HG03103 (cell line): ENCODE measurements around the gene KCNE5.
"Not testable (repeated sequence)": the region's sequence is repeated elsewhere in the genome, so short reads cannot be mapped to it uniquely, and the experiment has no call there.

ENCODE experiments used
- ATAC-seq: cut with Tn5 transposase; IDR thresholded peaks from one replicate; pipeline ENCODE4 v1.9.1; 2021; ENCODE audit warnings: low read depth; ENCODE audit not compliant: unreplicated experiment

The KCNE5 gene

GRCh38 chrX:109619771-109620170 lies 5.2 kb downstream of the KCNE5 start:
- ATAC-seq: no peak

GRCh38 chrX:109614951-109615350 lies 10.0 kb downstream of the KCNE5 start:
- no peak for ATAC-seq

- ATAC-seq: no peak
Observed at GRCh38 chrX:109601486-109601885, 23.5 kb downstream of the KCNE5 start.

DNA sequence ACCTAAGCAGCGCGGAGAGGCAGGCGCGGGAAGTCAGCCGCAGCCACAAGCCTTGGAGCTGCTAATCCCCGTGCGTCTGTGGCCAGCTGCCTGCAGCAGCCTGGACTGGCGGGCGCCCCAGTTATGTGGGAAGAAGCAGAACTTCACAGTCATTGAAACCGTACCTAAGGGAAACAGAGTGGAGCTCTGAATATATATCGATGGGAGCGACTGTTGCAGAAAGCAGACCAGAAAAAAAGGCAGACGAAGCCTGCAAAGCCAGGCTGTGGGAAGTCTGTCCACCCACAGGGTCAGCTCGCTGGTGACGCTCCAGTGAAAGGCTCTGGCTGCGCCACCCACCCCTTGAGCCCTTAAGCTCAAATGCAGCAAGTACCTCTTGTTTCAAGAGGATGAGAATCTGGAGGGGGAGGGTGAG lies 24.7 kb downstream of the KCNE5 start:
- ATAC-seq: no peak

DNA sequence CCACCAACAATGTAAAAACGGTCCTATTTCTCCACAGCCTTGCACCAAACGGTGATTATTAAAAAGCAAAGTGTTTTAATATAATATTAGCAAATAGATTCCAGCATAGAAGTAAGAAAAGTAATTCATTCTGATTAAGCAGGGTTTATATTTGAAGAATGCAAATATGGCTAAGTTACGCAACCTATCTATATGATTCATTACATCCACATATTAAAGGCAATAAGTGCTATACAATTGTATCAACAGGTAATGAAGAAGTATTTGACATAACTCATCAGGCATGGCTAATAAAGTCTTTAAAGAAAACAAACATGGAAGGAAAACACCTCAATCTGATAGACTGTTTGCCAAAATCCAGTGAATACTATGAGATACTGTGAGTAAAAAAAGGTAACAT lies 29.0 kb downstream of the KCNE5 start:
- ATAC-seq: no peak

- ATAC-seq: no peak
Observed at GRCh38 chrX:109590176-109590575, 34.8 kb downstream of the KCNE5 start.

DNA sequence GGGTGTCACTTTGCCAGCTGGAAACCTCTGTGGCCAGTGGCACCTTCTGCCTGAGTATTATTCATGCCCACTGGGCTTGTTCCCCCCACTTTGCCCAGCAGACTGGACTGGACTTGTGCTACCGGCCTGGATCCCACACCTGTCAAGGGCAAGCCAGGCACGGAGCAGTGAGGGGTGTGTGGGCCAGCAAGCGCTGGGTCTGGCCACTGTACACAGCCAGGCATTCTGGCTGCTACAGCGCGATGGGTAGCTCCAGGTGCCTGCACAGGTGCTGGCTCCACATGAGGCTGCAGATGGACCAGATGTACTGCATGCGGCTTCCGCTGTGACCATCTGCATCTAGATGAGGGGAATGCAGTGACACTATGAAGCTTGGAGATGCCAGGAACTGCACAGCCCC lies 39.5 kb downstream of the KCNE5 start:
- no peak for ATAC-seq

DNA sequence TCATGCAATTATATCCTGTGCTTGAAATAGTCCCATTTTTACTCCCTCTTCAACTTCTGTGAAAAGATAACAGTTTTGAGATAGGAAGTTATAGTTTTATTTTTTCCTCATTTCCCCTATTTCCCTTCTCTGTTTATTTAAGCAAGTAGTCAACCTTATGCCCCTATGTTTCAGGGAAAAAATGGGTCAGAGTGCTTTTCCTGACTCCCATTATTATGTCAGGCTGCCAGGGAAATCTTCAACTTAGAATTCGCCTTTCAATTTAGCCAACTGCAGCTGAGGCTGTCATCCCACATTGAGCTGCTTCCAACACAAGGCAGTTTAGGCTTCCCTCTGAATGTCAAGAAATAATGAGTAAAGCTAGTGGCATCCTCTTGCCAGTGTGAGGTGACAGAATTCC lies 46.1 kb downstream of the KCNE5 start:
- no peak for ATAC-seq

GRCh38 chrX:109577055-109577454 lies 47.9 kb downstream of the KCNE5 start:
- ATAC-seq: no peak

DNA sequence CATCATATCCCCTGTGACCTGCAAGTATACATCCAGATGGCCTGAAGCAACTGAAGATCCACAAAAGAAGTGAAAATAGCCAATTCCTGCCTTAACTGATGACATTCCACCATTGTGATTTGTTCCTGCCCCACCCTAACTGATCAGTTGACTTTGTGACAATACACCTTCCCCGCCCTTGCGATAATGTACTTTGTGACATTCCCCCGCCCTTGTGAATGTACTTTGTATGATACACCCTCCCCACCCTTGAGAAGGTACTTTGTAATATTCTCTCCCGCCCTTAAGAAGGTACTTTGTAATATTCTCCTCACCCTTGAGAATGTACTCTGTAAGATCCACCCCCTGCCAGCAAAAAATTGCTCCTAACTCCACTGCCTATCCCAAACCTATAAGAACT lies 48.9 kb downstream of the KCNE5 start:
- ATAC-seq: not testable (repeated sequence)
